CD8-positive, alpha-beta memory T cell (primary cell): Measurements from ENCODE around the gene NXN. TPM values are rescaled to one million over a fixed set of nuclear protein-coding genes. Genes with fewer than 3 reads are reported as not detected.
"Not testable (repeated sequence)": the region's sequence is repeated elsewhere in the genome, so short reads cannot be mapped to it uniquely, and the experiment has no call there.

Source experiments
- CTCF ChIA-PET: fragments of 350-600 bp; sonication (Branson Sonifier 250); formaldehyde crosslinking; loops from one replicate; lab custom pipeline; 2021; ENCODE audit warnings: antibody characterized with exemption; lab: Charles Lee
- POLR2A ChIA-PET: fragments of 350-600 bp; sonication (Branson Sonifier 250); formaldehyde crosslinking; loops from one replicate; lab custom pipeline; 2021; ENCODE audit warnings: antibody characterized with exemption; lab: Charles Lee
- DNase-seq, 5 donors: peaks; one replicate each; pipeline versions ENCODE4 v3.0.0 to v3.0.0-alpha.2; 2020 to 2022; ENCODE audit warnings: mixed read lengths in 1 of 5
- H3K27ac ChIP-seq: one replicate; pipeline ENCODE4 v1.7.0; 2013; ENCODE audit warnings: low read depth, mild to moderate bottlenecking, low read length, moderate library complexity
- H3K27me3 ChIP-seq: 2 replicates; pipeline ENCODE4 v1.7.0; 2013; ENCODE audit warnings: low read length, mild to moderate bottlenecking; ENCODE audit not compliant: insufficient read depth, poor library complexity, severe bottlenecking
- H3K36me3 ChIP-seq: 2 replicates; pipeline ENCODE4 v1.7.0; 2013; ENCODE audit warnings: mild to moderate bottlenecking, low read length, moderate library complexity; ENCODE audit not compliant: insufficient read depth
- H3K4me1 ChIP-seq: 2 replicates; pipeline ENCODE4 v1.7.0; 2013; ENCODE audit warnings: mild to moderate bottlenecking, low read length, moderate library complexity; ENCODE audit not compliant: insufficient read depth
- H3K4me3 ChIP-seq: 2 replicates; pipeline ENCODE4 v1.7.0; 2013; ENCODE audit warnings: mild to moderate bottlenecking, low read length
- H3K9me3 ChIP-seq: 2 replicates; pipeline ENCODE4 v1.7.0; 2013; ENCODE audit warnings: mild to moderate bottlenecking, low read length
- H3K27ac Mint-ChIP-seq, 8 donors: one replicate each; pipeline ENCODE4 v1.8.0; 2020 to 2021; ENCODE audit warnings: mixed read lengths in 8 of 8, mild to moderate bottlenecking in 6 of 8, inconsistent platforms in 3 of 8, moderate library complexity in 3 of 8
- H3K27me3 Mint-ChIP-seq, 2 donors: one replicate each; pipeline ENCODE4 v1.8.0; 2020 to 2021; ENCODE audit warnings: mixed read lengths in 2 of 2, mild to moderate bottlenecking in 1 of 2, moderate library complexity in 1 of 2
- H3K36me3 Mint-ChIP-seq, 3 donors: one replicate each; pipeline ENCODE4 v1.8.0; 2020 to 2021; ENCODE audit warnings: mixed read lengths in 3 of 3, inconsistent platforms in 1 of 3, mild to moderate bottlenecking in 1 of 3
- H3K4me1 Mint-ChIP-seq, 3 donors: one replicate each; pipeline ENCODE4 v1.8.0; 2020 to 2021; ENCODE audit warnings: mixed read lengths in 3 of 3, inconsistent platforms in 1 of 3, mild to moderate bottlenecking in 1 of 3
- H3K4me3 Mint-ChIP-seq, 7 donors: one replicate each; pipeline ENCODE4 v1.8.0; 2020 to 2021; ENCODE audit warnings: mixed read lengths in 7 of 7, mild to moderate bottlenecking in 6 of 7, moderate library complexity in 4 of 7, inconsistent platforms in 2 of 7
- H3K9me3 Mint-ChIP-seq, 5 donors: one replicate each; pipeline ENCODE4 v1.8.0; 2020 to 2022; ENCODE audit warnings: mixed read lengths in 5 of 5, mild to moderate bottlenecking in 3 of 5, moderate library complexity in 2 of 5, inconsistent platforms in 1 of 5
- polyA plus RNA-seq: library from polyadenylated mRNA; unstranded; fragments of 300-500 nt; fragmentation: Illumina TruSeq; gene quantifications from one replicate; pipeline ENCODE4 v1.2.3, GENCODE V29; 2021
- total RNA-seq, 2 experiments: library from RNA; stranded (reverse); gene quantifications; one replicate each; pipeline ENCODE4 v1.2.3, GENCODE V29; 2021

Gene NXN
- total and polyA plus RNA-seq, 3 experiments from 2014 or later = 0.08 to 0.42 (median 0.31) TPM

- peak overlapping the region in 2 of 8 donors; percentile 29 to 33 for H3K27ac Mint-ChIP-seq
- H3K27ac ChIP-seq = no peak overlapping the region
- no peaks in the 10 kb centered on the region for H3K27me3 Mint-ChIP-seq
- ChIA-PET POLR2A (interaction anchor here (0.6 kb wide), 1 partner anchor 16 kb away, joined by 14 read pairs; no protein-coding TSS in a partner anchor), CTCF (interaction anchor here (0.9 to 2.4 kb wide), 3 partner anchors 13 to 202 kb away, joined by 6 to 12 read pairs (median 8); partner anchors contain the start of genes GLOD4, MRM3 and TIMM22)
- H3K36me3 Mint-ChIP-seq = peaks cover 0 to 31% (median 11%) of the 10 kb centered on the region in 3 donors
- peaks cover 19% of the 10 kb centered on the region for H3K36me3 ChIP-seq
- H3K27me3 ChIP-seq = no peaks in the 10 kb centered on the region
- H3K4me1 ChIP-seq = no peaks in the 10 kb centered on the region
- no peaks in the 10 kb centered on the region for H3K9me3 ChIP-seq
- no peaks in the 10 kb centered on the region for H3K9me3 Mint-ChIP-seq
- peak; percentile 8 to 54 (median 13) for DNase-seq
- H3K4me3 Mint-ChIP-seq = peak overlapping the region in 1 of 7 donors; percentile 5
- no peak overlapping the region for H3K4me3 ChIP-seq
- peaks cover 5 to 6% (median 5%) of the 10 kb centered on the region in 3 donors for H3K4me1 Mint-ChIP-seq
Observed at GRCh38 chr17:794876-795275, 184.7 kb downstream of the NXN start.

GRCh38 chr17:792277-792676 lies 187.3 kb downstream of the NXN start:
- Histone ChIP-seq H3K27ac (no peak overlapping the region), H3K36me3 (peaks cover 35% of the 10 kb centered on the region), H3K4me3 (no peak overlapping the region), H3K27me3 (no peaks in the 10 kb centered on the region), H3K4me1 (no peaks in the 10 kb centered on the region), H3K9me3 (no peaks in the 10 kb centered on the region)
- ChIA-PET CTCF (no interaction called here), POLR2A (no interaction called here)
- no peak overlapping the region for H3K4me3 Mint-ChIP-seq
- no peak overlapping the region for H3K27ac Mint-ChIP-seq
- DNase-seq = no peak
- no peaks in the 10 kb centered on the region for H3K9me3 Mint-ChIP-seq
- H3K27me3 Mint-ChIP-seq = no peaks in the 10 kb centered on the region
- H3K4me1 Mint-ChIP-seq = peaks cover 5 to 8% (median 5%) of the 10 kb centered on the region in 3 donors
- H3K36me3 Mint-ChIP-seq = peaks cover 0 to 55% (median 11%) of the 10 kb centered on the region in 3 donors

- Histone ChIP-seq H3K27me3 (no peaks in the 10 kb centered on the region), H3K4me3 (no peak overlapping the region), H3K4me1 (no peaks in the 10 kb centered on the region), H3K27ac (no peak overlapping the region), H3K9me3 (no peaks in the 10 kb centered on the region), H3K36me3 (peaks cover 35% of the 10 kb centered on the region)
- H3K27me3 Mint-ChIP-seq = no peaks in the 10 kb centered on the region
- no peak overlapping the region for H3K4me3 Mint-ChIP-seq
- H3K36me3 Mint-ChIP-seq = peaks cover 0 to 57% (median 14%) of the 10 kb centered on the region in 3 donors
- H3K4me1 Mint-ChIP-seq = peaks cover 5 to 10% (median 7%) of the 10 kb centered on the region in 3 donors
- no peak overlapping the region for H3K27ac Mint-ChIP-seq
- DNase-seq = no peak
- no peaks in the 10 kb centered on the region for H3K9me3 Mint-ChIP-seq
- ChIA-PET CTCF (no interaction called here), POLR2A (no interaction called here)
Observed at GRCh38 chr17:791829-792228, 187.7 kb downstream of the NXN start.

GRCh38 chr17:790874-791247 lies 188.7 kb downstream of the NXN start:
- H3K36me3 ChIP-seq = peaks cover 35% of the 10 kb centered on the region
- peaks cover 0 to 61% (median 14%) of the 10 kb centered on the region in 3 donors for H3K36me3 Mint-ChIP-seq
- DNase-seq, H3K27me3 ChIP-seq, H3K27ac Mint-ChIP-seq, H3K27me3 Mint-ChIP-seq, H3K9me3 ChIP-seq, H3K27ac ChIP-seq, H3K4me1 ChIP-seq, H3K9me3 Mint-ChIP-seq, POLR2A ChIA-PET, H3K4me3 ChIP-seq, CTCF ChIA-PET: not testable (repeated sequence)
- H3K4me3 Mint-ChIP-seq = peak overlapping the region in 1 of 7 donors; percentile 8
- peaks cover 5 to 10% (median 7%) of the 10 kb centered on the region in 3 donors for H3K4me1 Mint-ChIP-seq

- H3K4me1 ChIP-seq, H3K4me3 ChIP-seq, H3K9me3 ChIP-seq, DNase-seq, H3K27me3 Mint-ChIP-seq, H3K27ac Mint-ChIP-seq, POLR2A ChIA-PET, CTCF ChIA-PET, H3K4me3 Mint-ChIP-seq, H3K9me3 Mint-ChIP-seq, H3K27me3 ChIP-seq, H3K27ac ChIP-seq: not testable (repeated sequence)
- peaks cover 5 to 10% (median 9%) of the 10 kb centered on the region in 3 donors for H3K4me1 Mint-ChIP-seq
- H3K36me3 Mint-ChIP-seq = peaks cover 0 to 66% (median 14%) of the 10 kb centered on the region in 3 donors
- H3K36me3 ChIP-seq = peaks cover 35% of the 10 kb centered on the region
Observed at GRCh38 chr17:789931-790873, 189.4 kb downstream of the NXN start.

GRCh38 chr17:789160-789840 lies 190.3 kb downstream of the NXN start:
- Mint-ChIP-seq H3K27ac (no peak overlapping the region), H3K27me3 (no peaks in the 10 kb centered on the region), H3K36me3 (peaks cover 0 to 72% (median 14%) of the 10 kb centered on the region in 3 donors), H3K4me1 (peaks cover 5 to 7% (median 6%) of the 10 kb centered on the region in 3 donors), H3K9me3 (no peaks in the 10 kb centered on the region), H3K4me3 (peak overlapping the region in 1 of 7 donors; percentile 46)
- DNase-seq = no peak
- ChIA-PET CTCF (interaction anchor here (1.4 kb wide), 1 partner anchor 207 kb away, joined by 6 read pairs; the partner anchor contains the start of gene TIMM22), POLR2A (no interaction called here)
- H3K36me3 ChIP-seq = peaks cover 35% of the 10 kb centered on the region
- peaks cover under 1% of the 10 kb centered on the region for H3K4me1 ChIP-seq
- H3K27me3 ChIP-seq = no peaks in the 10 kb centered on the region
- no peak overlapping the region for H3K27ac ChIP-seq
- H3K4me3 ChIP-seq = no peak overlapping the region
- H3K9me3 ChIP-seq = no peaks in the 10 kb centered on the region

- H3K27ac Mint-ChIP-seq = no peak overlapping the region
- peaks cover 35% of the 10 kb centered on the region for H3K36me3 ChIP-seq
- ChIA-PET POLR2A (no interaction called here), CTCF (interaction anchor here (1.4 kb wide), 1 partner anchor 208 kb away, joined by 6 read pairs; the partner anchor contains the start of gene TIMM22)
- H3K9me3 ChIP-seq = no peaks in the 10 kb centered on the region
- no peak for DNase-seq
- H3K27me3 ChIP-seq = no peaks in the 10 kb centered on the region
- no peaks in the 10 kb centered on the region for H3K9me3 Mint-ChIP-seq
- no peak overlapping the region for H3K4me3 Mint-ChIP-seq
- no peaks in the 10 kb centered on the region for H3K27me3 Mint-ChIP-seq
- peaks cover 0 to 72% (median 14%) of the 10 kb centered on the region in 3 donors for H3K36me3 Mint-ChIP-seq
- no peak overlapping the region for H3K4me3 ChIP-seq
- H3K4me1 ChIP-seq = peaks cover 8% of the 10 kb centered on the region
- H3K4me1 Mint-ChIP-seq = peaks cover 12 to 14% (median 12%) of the 10 kb centered on the region in 3 donors
- no peak overlapping the region for H3K27ac ChIP-seq
Observed at GRCh38 chr17:788551-788950, 191.0 kb downstream of the NXN start.
